Astrocyte (in vitro differentiated cells and primary cell): ENCODE results near the gene ATP8A1. TPM values are rescaled to one million over a fixed set of nuclear protein-coding genes. Genes with fewer than 3 reads are reported as not detected.

ENCODE experiments used
- DNase-seq: peaks from one replicate; pipeline ENCODE4 v3.0.0-alpha.2; 2010; ENCODE audit warnings: low read depth
- FAIRE-seq: peaks from 2 replicates; lab custom pipeline; 2011; peaks lifted over from hg19 to GRCh38; lab: Jason Lieb, UNC
- H2AFZ ChIP-seq: 2 replicates; pipeline ENCODE4 v1.6.0; 2012; ENCODE audit warnings: low read depth, low read length, inconsistent platforms
- H3K27ac ChIP-seq: 2 replicates; pipeline ENCODE4 v1.5.1; 2011; ENCODE audit warnings: low read depth, low read length, inconsistent platforms
- H3K27me3 ChIP-seq: 2 replicates; pipeline ENCODE4 v1.6.0; 2011; ENCODE audit warnings: low read length, inconsistent platforms; ENCODE audit not compliant: insufficient read depth
- H3K36me3 ChIP-seq: 2 replicates; pipeline ENCODE4 v1.5.1; 2011; ENCODE audit warnings: low read length, inconsistent platforms; ENCODE audit not compliant: insufficient read depth
- H3K4me1 ChIP-seq: 2 replicates; pipeline ENCODE4 v1.5.1; 2011; ENCODE audit warnings: low read length, inconsistent platforms; ENCODE audit not compliant: insufficient read depth
- H3K4me2 ChIP-seq: 2 replicates; pipeline ENCODE4 v1.6.0; 2012; ENCODE audit warnings: low read length, inconsistent platforms
- H3K4me3 ChIP-seq: 2 replicates; pipeline ENCODE4 v1.5.1; 2011; ENCODE audit warnings: low read depth, mild to moderate bottlenecking, low read length, inconsistent platforms; ENCODE audit not compliant: insufficient read depth
- H3K79me2 ChIP-seq: 2 replicates; pipeline ENCODE4 v1.6.0; 2012; ENCODE audit warnings: mild to moderate bottlenecking, low read length, inconsistent platforms; ENCODE audit not compliant: insufficient read depth
- H3K9ac ChIP-seq: 2 replicates; pipeline ENCODE4 v1.6.0; 2012; ENCODE audit warnings: mild to moderate bottlenecking, low read length, inconsistent platforms
- H3K9me3 ChIP-seq: 2 replicates; pipeline ENCODE4 v1.5.1; 2012; ENCODE audit warnings: low read depth, mild to moderate bottlenecking, low read length, inconsistent platforms; ENCODE audit not compliant: insufficient read depth
- H4K20me1 ChIP-seq: 2 replicates; pipeline ENCODE4 v1.6.0; 2012; ENCODE audit warnings: low read length, inconsistent platforms; ENCODE audit not compliant: insufficient read depth
- H3K27ac Mint-ChIP-seq: one replicate; pipeline ENCODE4 v1.8.0; 2021; ENCODE audit warnings: mild to moderate bottlenecking, mixed read lengths; ENCODE audit not compliant: unreplicated experiment
- H3K27me3 Mint-ChIP-seq: one replicate; pipeline ENCODE4 v1.8.0; 2021; ENCODE audit warnings: low read depth, mixed read lengths; ENCODE audit not compliant: unreplicated experiment
- H3K36me3 Mint-ChIP-seq: one replicate; pipeline ENCODE4 v1.8.0; 2021; ENCODE audit warnings: low read depth, mixed read lengths; ENCODE audit not compliant: unreplicated experiment
- H3K4me1 Mint-ChIP-seq: one replicate; pipeline ENCODE4 v1.8.0; 2021; ENCODE audit warnings: low read depth, mixed read lengths; ENCODE audit not compliant: unreplicated experiment
- H3K4me3 Mint-ChIP-seq: one replicate; pipeline ENCODE4 v1.8.0; 2021; ENCODE audit warnings: mild to moderate bottlenecking, moderate library complexity, mixed read lengths; ENCODE audit not compliant: unreplicated experiment
- H3K9me3 Mint-ChIP-seq: one replicate; pipeline ENCODE4 v1.8.0; 2021; ENCODE audit warnings: mild to moderate bottlenecking, mixed read lengths; ENCODE audit not compliant: unreplicated experiment
- EZH2 ChIP-seq: IDR thresholded peaks from 2 replicates; pipeline ENCODE4 v1.6.1; 2012; ENCODE audit warnings: mild to moderate bottlenecking, low read length, inconsistent platforms; ENCODE audit not compliant: insufficient read depth
- total RNA-seq: library from RNA; stranded (reverse); gene quantifications from 2 replicates; pipeline ENCODE4 v1.2.1, GENCODE V29; 2021
- TF ChIP-seq, protein P1 (sequence below): IDR thresholded peaks from 2 replicates; pipeline ENCODE4 v1.5.1; 2011; ENCODE audit warnings: low read depth, mild to moderate bottlenecking, inconsistent platforms, low read length, moderate library complexity; ENCODE audit not compliant: insufficient read depth

ATP8A1 gene
- total RNA-seq, 1 donor from 2014 or later, result 2.9 TPM

DNA sequence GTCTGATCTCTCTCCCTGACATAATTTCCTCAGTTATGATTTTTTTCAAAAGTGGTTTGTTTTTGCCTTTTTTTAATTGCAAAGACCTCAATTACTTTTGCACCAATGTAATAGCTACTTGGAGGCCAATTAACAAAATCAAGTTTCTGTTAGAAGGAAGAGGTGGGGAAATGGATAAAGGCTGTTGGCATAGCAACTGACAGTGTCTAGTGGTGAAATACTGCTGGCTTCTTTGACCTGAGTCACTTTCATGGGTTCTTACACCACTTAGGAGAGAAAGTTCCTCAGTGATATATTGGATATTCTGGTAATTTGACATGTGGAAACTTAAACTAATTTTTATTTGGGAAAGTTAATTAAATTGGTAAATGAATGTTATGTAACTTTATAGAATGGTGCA, 26.5 kb upstream of the ATP8A1 start:
- no peak overlapping the region for H3K4me3 ChIP-seq
- FAIRE-seq (no peak), DNase-seq (no peak)
- H3K79me2 ChIP-seq, result no peaks in the 10 kb centered on the region
- H3K9me3 ChIP-seq, result no peaks in the 10 kb centered on the region
- H3K27me3 ChIP-seq, result no peaks in the 10 kb centered on the region
- no peak overlapping the region for H3K27ac ChIP-seq
- Mint-ChIP-seq H3K9me3 (no peaks in the 10 kb centered on the region), H3K27me3 (no peaks in the 10 kb centered on the region), H3K27ac (no peak overlapping the region), H3K4me3 (no peak overlapping the region), H3K36me3 (no peaks in the 10 kb centered on the region), H3K4me1 (no peaks in the 10 kb centered on the region)
- no peaks in the 10 kb centered on the region for H3K4me1 ChIP-seq
- no peaks in the 10 kb centered on the region for H3K36me3 ChIP-seq
- no peak overlapping the region for H2AFZ ChIP-seq
- no peak overlapping the region for H3K4me2 ChIP-seq
- no peaks in the 10 kb centered on the region for H4K20me1 ChIP-seq
- no peak overlapping the region for H3K9ac ChIP-seq
- TF ChIP-seq, protein P1, sequence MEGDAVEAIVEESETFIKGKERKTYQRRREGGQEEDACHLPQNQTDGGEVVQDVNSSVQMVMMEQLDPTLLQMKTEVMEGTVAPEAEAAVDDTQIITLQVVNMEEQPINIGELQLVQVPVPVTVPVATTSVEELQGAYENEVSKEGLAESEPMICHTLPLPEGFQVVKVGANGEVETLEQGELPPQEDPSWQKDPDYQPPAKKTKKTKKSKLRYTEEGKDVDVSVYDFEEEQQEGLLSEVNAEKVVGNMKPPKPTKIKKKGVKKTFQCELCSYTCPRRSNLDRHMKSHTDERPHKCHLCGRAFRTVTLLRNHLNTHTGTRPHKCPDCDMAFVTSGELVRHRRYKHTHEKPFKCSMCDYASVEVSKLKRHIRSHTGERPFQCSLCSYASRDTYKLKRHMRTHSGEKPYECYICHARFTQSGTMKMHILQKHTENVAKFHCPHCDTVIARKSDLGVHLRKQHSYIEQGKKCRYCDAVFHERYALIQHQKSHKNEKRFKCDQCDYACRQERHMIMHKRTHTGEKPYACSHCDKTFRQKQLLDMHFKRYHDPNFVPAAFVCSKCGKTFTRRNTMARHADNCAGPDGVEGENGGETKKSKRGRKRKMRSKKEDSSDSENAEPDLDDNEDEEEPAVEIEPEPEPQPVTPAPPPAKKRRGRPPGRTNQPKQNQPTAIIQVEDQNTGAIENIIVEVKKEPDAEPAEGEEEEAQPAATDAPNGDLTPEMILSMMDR, result no peak
- no peak for TF ChIP-seq EZH2

DNA sequence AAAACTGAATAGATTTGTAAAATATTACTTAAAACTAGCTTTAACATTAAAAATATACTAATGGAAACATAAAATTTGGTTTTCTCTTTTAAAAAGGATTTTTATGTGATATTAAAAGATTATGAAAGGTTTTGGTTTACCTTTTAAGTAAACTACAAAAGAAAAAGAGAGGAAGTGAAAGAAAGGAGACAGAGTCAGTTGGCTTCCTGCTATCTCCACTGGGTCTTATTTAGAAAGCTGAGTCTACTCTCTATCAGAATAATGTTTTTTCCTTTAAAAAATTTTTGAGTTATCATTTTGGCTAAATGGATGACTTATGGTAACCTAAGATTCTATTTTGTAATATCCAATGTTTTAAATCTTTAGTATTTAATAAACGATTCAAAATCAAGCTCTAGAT, 21.6 kb upstream of the ATP8A1 start:
- Mint-ChIP-seq H3K4me3 (no peak overlapping the region), H3K27ac (no peak overlapping the region), H3K9me3 (no peaks in the 10 kb centered on the region), H3K27me3 (no peaks in the 10 kb centered on the region), H3K36me3 (no peaks in the 10 kb centered on the region), H3K4me1 (no peaks in the 10 kb centered on the region)
- H3K27me3 ChIP-seq, result no peaks in the 10 kb centered on the region
- no peaks in the 10 kb centered on the region for H4K20me1 ChIP-seq
- H3K27ac ChIP-seq, result no peak overlapping the region
- no peak overlapping the region for H2AFZ ChIP-seq
- H3K4me2 ChIP-seq, result no peak overlapping the region
- no peaks in the 10 kb centered on the region for H3K4me1 ChIP-seq
- FAIRE-seq, result no peak
- H3K4me3 ChIP-seq, result no peak overlapping the region
- H3K9ac ChIP-seq, result no peak overlapping the region
- H3K79me2 ChIP-seq, result no peaks in the 10 kb centered on the region
- TF ChIP-seq EZH2, result no peak
- TF ChIP-seq, protein P1, result no peak
- no peaks in the 10 kb centered on the region for H3K36me3 ChIP-seq
- no peaks in the 10 kb centered on the region for H3K9me3 ChIP-seq
- no peak for DNase-seq

DNA sequence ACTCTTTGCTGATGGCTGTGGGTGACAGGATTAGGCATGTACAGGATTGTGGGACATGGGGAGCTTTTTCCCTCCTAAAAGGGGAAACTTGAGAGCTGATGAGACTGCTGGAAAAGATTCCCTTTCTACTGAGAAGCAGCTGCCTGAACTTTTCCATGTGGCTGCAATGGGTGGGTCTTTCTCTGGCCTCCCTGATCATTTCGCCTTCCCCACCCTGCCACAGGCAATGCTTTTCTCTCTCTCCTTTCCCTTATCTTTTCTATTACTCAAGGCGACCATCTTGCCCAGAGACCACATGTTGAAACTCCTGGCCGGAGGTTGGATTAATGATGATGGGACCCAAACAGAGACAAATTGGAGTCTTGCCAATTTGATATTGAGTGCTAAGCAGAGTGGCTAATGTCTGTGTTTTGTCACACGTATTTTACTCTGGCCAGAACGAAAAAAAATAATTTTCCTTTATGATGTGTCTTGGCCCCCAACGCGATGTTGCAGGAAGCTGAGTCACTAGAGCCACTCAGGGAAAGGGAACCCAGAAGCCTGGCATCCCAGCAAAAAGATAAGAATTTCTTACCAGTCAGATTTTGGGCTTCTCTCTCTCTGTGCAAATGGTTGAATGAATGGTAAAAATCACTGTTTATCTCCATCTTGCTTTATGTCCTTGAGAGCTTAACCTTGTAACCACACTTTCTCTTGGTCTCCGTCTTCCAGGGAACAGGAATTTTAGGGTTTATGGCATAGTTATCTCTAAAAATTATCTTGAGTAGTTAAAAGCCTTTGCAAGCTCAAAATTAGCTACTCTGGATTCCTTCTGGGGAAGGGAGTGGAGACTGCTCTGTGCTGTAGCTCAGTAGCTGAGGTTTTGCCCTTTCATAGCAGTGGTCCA, 19.4 kb upstream of the ATP8A1 start:
- Mint-ChIP-seq H3K9me3 (no peaks in the 10 kb centered on the region), H3K36me3 (no peaks in the 10 kb centered on the region), H3K4me3 (no peak overlapping the region), H3K4me1 (peaks cover 10% of the 10 kb centered on the region), H3K27ac (no peak overlapping the region), H3K27me3 (no peaks in the 10 kb centered on the region)
- H3K27me3 ChIP-seq, result no peaks in the 10 kb centered on the region
- H3K9me3 ChIP-seq, result no peaks in the 10 kb centered on the region
- TF ChIP-seq, protein P1, result no peak
- TF ChIP-seq EZH2, result no peak
- no peak overlapping the region for H2AFZ ChIP-seq
- no peak overlapping the region for H3K27ac ChIP-seq
- H3K4me1 ChIP-seq, result no peaks in the 10 kb centered on the region
- H3K9ac ChIP-seq, result no peak overlapping the region
- H3K4me3 ChIP-seq, result no peak overlapping the region
- H3K79me2 ChIP-seq, result no peaks in the 10 kb centered on the region
- H3K4me2 ChIP-seq, result no peak overlapping the region
- DNase-seq (no peak), FAIRE-seq (no peak)
- H3K36me3 ChIP-seq, result no peaks in the 10 kb centered on the region
- H4K20me1 ChIP-seq, result no peaks in the 10 kb centered on the region
